GM19099 (cell line): ENCODE measurements around the gene FAM187B.

Source experiments
- POLR2A ChIP-seq: IDR thresholded peaks from 3 replicates; pipeline ENCODE4 v1.6.1; 2011; ENCODE audit warnings: low read depth; ENCODE audit not compliant: insufficient read length; ENCODE audit errors: extremely low read depth

FAM187B gene

DNA sequence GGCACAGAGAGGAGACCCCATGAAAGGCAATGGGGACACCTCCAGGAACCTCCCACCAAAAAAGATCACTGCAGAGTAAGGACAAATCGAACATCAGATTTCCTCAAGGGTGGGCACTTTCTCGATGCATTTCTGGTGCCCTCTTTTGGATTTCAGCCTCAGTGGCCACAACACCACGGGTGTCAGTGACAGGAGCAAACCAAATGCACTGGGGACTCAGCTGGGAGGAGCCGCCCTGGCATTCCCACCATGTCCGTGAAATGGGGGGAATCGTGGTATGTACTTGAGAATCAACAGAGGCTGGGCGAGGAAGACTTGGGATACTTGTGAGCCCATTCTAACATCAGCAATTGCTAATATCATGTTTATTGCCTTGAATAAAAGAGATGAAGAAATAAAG is 16.3 kb downstream of the FAM187B start:
- no peak for TF ChIP-seq POLR2A

- TF ChIP-seq POLR2A, result no peak
Measured at GRCh38 chr19:35211545-35212230, 16.9 kb downstream of the FAM187B start.

DNA sequence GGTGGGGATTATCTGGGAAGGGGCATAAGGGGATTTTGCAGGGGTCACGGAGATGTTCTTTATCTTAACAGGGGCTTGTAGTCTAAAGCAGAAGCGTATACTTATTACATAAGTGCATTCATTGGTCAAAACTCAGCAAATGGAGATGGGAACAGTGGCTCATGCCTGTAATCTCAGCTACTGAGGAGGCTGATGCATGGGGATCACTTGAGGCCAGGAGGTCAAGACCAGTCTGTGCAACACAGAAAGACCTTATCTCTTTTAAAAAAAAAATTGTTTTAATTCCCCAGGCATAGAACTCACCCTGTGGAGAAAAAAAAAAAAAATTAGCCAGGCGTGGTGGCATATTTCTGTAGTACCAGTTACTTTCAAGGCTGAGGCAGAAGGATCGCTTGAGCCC is 18.9 kb downstream of the FAM187B start:
- no peak for TF ChIP-seq POLR2A

DNA sequence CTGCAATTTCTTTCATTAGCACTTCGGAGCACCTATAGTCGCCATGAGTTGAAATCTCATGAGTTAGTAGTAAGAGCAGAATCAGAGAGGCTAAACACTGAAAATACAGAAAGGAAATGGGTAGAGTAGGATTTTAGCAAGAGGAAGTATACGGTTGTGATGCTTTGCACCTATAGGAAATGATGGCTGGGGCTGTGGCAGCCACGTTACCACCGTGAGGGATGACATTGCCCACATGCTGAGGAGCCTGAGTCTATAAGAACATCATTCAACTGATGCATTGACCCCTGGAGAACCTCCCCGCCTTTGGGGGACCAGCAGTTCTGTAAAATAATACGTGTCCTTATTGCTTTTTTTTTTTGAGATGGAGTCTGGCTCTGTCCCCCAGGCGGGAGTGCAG is 20.4 kb downstream of the FAM187B start:
- TF ChIP-seq POLR2A, result no peak

DNA sequence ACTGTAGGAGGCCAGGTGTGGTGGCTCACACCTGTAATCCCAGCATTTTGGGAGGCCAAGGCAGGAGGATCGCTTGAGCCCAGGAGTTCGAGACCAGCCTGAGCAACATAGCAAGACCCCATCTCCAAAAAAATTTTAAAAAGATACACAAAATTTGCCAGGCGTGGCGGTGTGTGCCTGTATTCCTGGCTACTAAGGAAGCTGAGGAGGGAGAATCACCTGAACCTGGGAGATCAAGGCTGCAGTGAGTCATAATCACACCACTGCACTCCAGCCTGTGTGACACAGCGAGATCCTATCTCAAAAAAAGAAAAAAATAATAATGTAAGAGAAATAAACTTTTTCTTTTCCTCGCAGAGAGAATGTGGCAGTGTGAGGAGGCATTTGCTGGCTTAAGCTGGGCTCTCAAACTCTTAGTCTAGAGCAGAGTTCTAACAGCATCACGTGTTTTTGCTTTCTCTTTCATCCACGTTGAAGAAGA is 21.1 kb downstream of the FAM187B start:
- no peak for TF ChIP-seq POLR2A

GRCh38 chr19:35206855-35207254 is 21.7 kb downstream of the FAM187B start:
- no peak for TF ChIP-seq POLR2A

DNA sequence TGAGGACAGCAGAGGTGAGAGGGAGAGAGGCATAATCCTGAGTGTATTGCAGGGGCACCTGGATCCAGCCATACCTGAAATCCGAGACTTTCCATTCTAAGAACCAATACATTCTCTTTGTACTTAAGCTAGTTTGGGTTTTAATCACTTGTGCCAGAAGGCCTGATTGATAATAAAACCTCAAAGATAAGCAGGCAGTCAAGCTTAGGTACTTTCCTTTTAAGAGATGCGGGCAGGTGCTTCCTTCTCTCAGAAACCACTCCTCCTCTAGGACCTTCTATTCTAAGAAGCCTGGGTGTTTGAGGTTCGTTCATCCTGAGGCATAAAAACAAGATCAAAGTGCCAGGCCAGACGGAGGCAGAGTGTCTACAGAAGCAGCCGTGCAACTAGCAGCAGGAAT is 22.2 kb downstream of the FAM187B start:
- TF ChIP-seq POLR2A, result no peak

GRCh38 chr19:35205733-35206323 is 22.7 kb downstream of the FAM187B start:
- TF ChIP-seq POLR2A, result no peak

DNA sequence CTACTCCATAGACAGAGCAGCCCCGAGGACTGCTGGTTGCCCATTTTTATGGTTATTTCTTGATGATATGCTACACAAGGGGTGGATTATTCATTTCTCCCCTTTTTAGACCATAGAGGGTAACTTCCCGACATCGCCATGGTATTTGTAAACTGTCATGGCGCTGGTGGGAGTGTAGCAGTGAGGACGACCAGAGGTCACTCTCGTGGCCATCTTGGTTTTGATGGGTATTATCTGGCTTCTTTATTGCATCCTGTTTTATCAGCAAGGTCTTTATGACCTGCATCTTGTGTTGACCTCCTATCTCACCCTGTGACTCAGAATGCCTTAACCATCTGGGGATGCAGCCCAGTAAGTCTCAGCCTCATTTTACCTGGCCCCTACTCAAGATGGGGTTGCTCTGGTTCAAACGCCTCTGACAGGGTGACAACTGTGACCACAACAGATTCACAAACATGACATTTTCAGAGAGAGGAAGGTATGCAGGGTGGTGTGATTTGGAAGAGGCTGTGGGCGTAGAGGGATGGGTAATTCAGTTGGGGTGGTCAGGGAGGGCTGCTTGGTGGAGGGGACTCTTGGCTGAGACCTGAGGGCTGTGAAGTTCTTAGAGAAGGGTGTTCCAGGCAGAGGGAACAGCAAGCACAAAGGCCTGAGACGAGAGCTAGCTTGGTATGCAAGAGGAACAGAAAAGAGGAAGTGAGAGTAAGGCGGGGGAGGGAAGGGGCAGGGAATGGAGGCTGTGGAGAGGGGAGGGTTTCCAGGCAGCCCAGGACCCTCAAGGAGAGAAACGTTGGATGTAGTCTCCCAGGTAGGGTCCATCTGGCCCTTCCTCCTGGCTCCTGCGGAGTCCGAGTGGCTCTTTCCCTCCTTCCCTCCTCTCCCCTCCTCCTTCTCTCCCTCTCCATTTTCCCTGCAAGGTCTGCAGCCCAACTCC is 23.5 kb downstream of the FAM187B start:
- TF ChIP-seq POLR2A, result peak; percentile 20

DNA sequence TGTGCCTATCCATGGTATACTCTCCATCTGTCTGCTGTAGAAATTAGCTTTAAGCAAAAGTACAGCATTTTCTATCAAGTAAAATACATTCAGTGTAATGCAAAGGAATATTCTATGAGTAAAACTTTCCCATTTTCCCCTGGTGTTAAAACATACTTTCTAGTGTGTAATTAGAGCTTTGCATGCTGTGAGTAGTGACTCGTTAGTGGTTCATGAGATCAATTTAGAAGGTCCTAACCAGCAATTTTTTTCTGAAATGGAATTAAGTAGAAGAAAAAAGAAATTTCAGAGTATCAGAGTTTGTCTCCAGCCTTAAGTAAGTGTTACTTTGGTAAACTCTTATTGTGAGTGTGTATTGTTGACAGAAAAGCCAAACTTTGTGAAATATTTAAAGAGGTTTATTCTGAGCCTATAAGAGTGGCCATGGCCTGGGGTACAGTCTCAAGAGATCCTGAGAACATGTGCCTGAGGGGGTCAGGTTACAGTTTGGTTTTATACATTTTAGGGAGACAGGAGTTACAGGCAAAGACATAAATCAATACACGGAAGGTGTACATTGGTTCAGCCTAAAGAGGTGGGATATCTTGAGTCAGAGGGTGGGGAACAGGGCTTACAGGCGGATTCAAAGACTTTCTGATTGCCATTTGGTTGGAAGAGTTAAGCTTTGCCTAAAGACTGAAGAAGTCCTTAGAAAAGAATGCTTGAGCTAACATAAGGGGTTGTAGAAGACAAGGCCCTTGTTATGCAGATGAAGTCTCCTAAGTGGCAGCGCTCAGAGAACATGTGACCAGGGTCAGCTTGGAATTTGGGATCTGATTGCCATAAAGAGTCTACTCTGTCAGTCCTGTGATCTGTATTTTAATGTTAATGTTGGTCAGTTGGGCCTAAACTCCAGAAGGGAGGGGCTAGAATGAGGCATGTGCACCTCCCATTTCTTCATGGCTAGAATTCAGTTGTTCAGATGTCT is 25.5 kb downstream of the FAM187B start:
- no peak for TF ChIP-seq POLR2A

DNA sequence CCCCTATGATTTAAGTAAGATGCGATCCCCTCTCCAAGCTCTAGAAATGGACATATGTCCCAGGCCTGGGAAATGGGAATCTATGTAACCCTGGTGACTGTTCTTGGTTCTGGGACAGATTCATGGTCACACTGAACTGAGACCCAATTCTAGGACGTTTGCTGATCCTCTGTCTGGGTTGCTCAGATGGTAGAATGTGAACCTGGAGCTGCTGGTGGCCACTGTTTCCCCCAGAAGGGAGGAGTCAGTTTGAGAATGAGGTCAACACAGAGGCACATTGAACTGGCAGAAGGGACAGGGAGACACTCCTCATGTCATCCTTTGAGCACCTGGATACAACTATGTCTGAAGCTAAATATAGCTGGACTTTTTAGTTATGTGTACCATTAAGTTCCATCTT is 29.1 kb downstream of the FAM187B start:
- no peak for TF ChIP-seq POLR2A

- TF ChIP-seq POLR2A, result no peak
Measured at GRCh38 chr19:35195830-35196229, 32.7 kb downstream of the FAM187B start.

- TF ChIP-seq POLR2A, result no peak
Measured at GRCh38 chr19:35194012-35194984, 34.2 kb downstream of the FAM187B start.
